Measurements from ENCODE around the gene SLC26A9.

Gene SLC26A9

DNA sequence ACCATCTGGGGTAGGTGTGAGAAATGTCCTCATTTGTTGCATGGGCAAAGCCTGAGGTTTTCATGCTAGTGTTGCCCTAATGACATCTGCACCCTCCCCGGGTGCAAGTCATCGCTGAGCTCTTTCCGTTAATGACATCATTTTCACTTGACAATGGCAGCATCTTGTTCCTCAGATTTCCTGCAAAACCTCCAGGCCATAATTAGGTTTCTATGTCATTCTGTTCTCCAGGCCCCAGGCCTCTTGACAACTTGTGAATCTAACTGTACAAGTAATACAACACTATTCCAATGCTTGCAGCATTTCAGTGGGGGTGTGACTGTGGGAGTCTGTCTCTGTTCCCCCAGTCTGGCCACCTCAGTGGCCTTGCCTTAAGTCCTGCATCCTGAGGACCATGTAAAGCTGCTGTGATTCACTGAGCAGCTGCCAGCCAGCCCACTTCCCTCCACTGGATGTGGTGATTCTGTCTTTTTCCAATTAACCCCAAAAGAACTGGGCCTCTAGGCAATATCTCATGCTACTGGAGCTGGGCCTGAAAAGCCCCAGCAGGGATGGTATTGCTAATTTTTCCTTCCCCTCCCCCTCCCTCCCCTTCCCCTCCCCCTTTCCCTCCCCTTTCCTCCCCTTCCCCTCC is 37.1 kb upstream of the SLC26A9 start:
- Histone ChIP-seq H3K4me3 (ENCODE audit: low read depth in 1 of 2, low read length in 2 of 2) (no peak overlapping the region), H3K9ac (ENCODE audit: low read length) (no peak overlapping the region), H3K27ac (ENCODE audit: low read depth, low read length) (no peak overlapping the region), H3K27me3 (ENCODE audit: control insufficient read depth in 1 of 2, insufficient read depth in 2 of 2, low read length in 2 of 2) (no peaks in the 10 kb centered on the region), H3K4me1 (ENCODE audit: insufficient read depth, low read length) (no peaks in the 10 kb centered on the region), H3K9me3 (ENCODE audit: low read length) (no peaks in the 10 kb centered on the region), H3K36me3 (ENCODE audit: insufficient read depth, low read length) (no peaks in the 10 kb centered on the region)

DNA sequence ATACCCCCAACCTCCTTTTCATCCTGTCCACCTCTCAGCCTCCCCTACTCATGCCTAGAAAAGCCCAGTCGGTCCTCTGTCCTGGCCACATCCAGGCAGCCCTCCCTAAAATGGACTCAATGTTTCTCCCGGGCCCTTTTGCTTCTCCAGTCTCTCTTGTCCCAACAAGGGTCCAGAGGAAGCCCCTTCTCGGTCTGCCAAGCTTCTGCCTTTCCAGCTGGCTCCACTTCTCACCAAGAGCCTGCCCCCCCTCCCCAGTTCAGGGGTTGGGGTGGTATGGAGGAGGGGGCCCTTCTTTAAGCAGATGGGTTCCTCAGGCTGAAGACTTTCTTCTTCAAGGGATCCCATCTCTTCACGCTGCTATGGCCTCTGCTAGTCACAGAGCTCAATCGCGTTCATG is 36.0 kb upstream of the SLC26A9 start:
- Histone ChIP-seq H3K9ac (ENCODE audit: low read length) (no peak overlapping the region), H3K36me3 (ENCODE audit: insufficient read depth, low read length) (no peaks in the 10 kb centered on the region), H3K4me3 (ENCODE audit: low read depth in 1 of 2, low read length in 2 of 2) (no peak overlapping the region), H3K27ac (ENCODE audit: low read depth, low read length) (no peak overlapping the region), H3K4me1 (ENCODE audit: insufficient read depth, low read length) (no peaks in the 10 kb centered on the region), H3K9me3 (ENCODE audit: low read length) (no peaks in the 10 kb centered on the region), H3K27me3 (ENCODE audit: control insufficient read depth in 1 of 2, insufficient read depth in 2 of 2, low read length in 2 of 2) (no peaks in the 10 kb centered on the region)

DNA sequence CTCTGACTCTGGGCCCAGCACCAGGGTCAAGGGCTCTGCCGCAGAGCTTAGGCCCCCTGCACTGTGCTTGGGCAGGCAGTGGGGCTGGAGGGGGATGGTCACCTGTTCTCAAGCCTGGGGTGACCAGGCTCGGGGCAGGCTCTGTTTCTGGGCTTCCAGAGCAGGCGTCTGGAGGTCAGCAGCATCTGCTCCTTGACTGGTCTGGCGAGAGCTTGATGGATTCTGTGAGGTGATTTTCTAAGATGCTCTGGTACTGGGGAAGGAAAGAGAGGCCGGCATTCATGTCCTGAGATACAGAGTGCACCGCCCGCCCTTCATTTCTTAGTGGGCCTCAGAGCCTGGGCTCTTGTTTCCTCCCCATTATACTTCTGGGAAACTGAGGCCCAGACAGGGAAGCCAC is 35.4 kb upstream of the SLC26A9 start:
- Histone ChIP-seq H3K36me3 (ENCODE audit: insufficient read depth, low read length) (no peaks in the 10 kb centered on the region), H3K9me3 (ENCODE audit: low read length) (no peaks in the 10 kb centered on the region), H3K9ac (ENCODE audit: low read length) (no peak overlapping the region), H3K4me1 (ENCODE audit: insufficient read depth, low read length) (no peaks in the 10 kb centered on the region), H3K4me3 (ENCODE audit: low read depth in 1 of 2, low read length in 2 of 2) (no peak overlapping the region), H3K27me3 (ENCODE audit: control insufficient read depth in 1 of 2, insufficient read depth in 2 of 2, low read length in 2 of 2) (no peaks in the 10 kb centered on the region), H3K27ac (ENCODE audit: low read depth, low read length) (no peak overlapping the region)

DNA sequence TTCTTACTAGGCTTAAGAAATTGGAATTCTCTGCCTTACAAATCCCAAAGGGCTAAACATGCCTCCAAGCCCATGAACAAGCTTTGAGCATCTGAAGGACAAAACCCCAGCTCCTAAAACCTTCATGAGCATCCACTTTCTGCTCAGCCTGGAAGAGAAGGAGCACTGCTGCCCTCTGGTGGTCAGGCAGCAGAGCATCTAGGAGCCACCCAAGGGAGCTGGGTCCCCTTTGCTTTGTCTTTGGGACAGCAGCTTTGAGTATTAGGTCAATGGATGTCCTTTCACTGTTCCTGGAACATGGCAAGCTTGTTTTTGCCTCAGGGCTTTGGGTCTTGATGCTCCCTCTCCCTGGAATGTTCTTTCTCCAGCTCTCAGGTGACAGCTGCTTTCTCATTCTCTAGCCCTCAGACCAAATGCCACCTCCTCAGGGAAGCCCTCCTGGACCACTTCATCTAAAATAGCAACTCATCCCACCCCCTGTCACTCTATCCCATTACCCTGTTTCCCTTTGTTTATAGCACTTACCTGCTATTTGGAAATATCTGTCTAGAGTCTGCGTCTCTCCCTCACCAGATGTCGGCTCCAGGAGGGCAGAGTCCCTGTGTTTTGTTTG is 34.3 kb upstream of the SLC26A9 start:
- Histone ChIP-seq H3K4me3 (ENCODE audit: low read depth in 1 of 2, low read length in 2 of 2) (no peak overlapping the region), H3K9me3 (ENCODE audit: low read length) (no peaks in the 10 kb centered on the region), H3K4me1 (ENCODE audit: insufficient read depth, low read length) (no peaks in the 10 kb centered on the region), H3K27ac (ENCODE audit: low read depth, low read length) (no peak overlapping the region), H3K36me3 (ENCODE audit: insufficient read depth, low read length) (no peaks in the 10 kb centered on the region), H3K9ac (ENCODE audit: low read length) (no peak overlapping the region), H3K27me3 (ENCODE audit: control insufficient read depth in 1 of 2, insufficient read depth in 2 of 2, low read length in 2 of 2) (no peaks in the 10 kb centered on the region)

DNA sequence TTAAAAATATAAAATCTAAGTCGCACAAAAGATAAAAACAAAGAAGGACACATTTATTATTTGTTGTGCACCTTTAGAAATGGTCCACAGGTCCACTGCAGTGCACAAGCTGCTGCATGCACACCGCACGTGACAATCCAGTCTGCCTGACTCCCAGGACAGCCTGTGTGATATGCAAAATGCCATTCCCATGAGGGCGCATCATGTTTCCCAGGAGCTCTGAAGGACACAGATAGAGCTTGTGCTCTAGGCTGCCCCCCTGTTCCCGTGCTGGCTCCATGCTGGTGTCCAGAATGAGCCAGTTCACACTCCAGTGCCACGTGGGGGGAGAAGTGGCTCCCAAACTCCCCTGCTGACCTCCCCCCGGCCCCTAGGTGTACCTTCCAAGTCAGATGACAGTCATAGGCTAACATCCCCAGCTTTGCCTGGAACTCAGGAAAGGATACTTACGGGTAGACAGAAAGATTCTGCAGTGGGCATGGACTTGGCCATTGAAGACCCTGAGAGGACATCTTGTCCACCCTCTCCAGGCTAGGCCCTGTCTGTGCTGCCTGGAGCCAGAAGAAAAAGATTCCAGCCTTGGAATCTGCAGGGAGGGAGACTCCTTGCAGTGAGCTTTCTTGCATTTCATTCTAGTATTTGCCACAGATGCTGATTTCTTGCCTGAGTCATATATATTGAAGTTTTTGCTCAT is 33.6 kb upstream of the SLC26A9 start:
- Histone ChIP-seq H3K4me3 (ENCODE audit: low read depth in 1 of 2, low read length in 2 of 2) (no peak overlapping the region), H3K4me1 (ENCODE audit: insufficient read depth, low read length) (no peaks in the 10 kb centered on the region), H3K36me3 (ENCODE audit: insufficient read depth, low read length) (no peaks in the 10 kb centered on the region), H3K9ac (ENCODE audit: low read length) (no peak overlapping the region), H3K27ac (ENCODE audit: low read depth, low read length) (no peak overlapping the region), H3K27me3 (ENCODE audit: control insufficient read depth in 1 of 2, insufficient read depth in 2 of 2, low read length in 2 of 2) (no peaks in the 10 kb centered on the region), H3K9me3 (ENCODE audit: low read length) (no peaks in the 10 kb centered on the region)

DNA sequence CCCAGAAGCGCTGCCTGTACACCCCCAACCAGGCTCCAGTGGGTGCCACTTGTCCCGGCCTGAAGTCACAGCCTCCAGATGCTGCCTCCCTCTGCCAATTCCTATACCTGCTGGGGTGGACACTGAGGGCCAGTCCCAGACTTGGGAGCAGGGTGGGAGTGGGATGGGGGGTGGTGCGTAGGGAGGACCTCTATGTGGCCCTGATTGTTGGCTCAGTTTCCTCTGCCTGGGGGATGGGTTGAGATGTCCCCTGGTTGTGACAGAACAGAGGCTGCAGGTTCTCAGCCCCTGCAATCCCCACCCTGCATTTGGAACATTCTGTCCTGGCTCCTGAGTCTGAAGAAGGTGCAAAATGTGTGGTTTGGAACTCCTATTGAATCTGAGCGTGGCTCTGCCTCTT is 32.8 kb upstream of the SLC26A9 start:
- Histone ChIP-seq H3K9ac (ENCODE audit: low read length) (no peak overlapping the region), H3K36me3 (ENCODE audit: insufficient read depth, low read length) (no peaks in the 10 kb centered on the region), H3K4me1 (ENCODE audit: insufficient read depth, low read length) (no peaks in the 10 kb centered on the region), H3K27me3 (ENCODE audit: control insufficient read depth in 1 of 2, insufficient read depth in 2 of 2, low read length in 2 of 2) (no peaks in the 10 kb centered on the region), H3K4me3 (ENCODE audit: low read depth in 1 of 2, low read length in 2 of 2) (no peak overlapping the region), H3K9me3 (ENCODE audit: low read length) (no peaks in the 10 kb centered on the region), H3K27ac (ENCODE audit: low read depth, low read length) (no peak overlapping the region)

DNA sequence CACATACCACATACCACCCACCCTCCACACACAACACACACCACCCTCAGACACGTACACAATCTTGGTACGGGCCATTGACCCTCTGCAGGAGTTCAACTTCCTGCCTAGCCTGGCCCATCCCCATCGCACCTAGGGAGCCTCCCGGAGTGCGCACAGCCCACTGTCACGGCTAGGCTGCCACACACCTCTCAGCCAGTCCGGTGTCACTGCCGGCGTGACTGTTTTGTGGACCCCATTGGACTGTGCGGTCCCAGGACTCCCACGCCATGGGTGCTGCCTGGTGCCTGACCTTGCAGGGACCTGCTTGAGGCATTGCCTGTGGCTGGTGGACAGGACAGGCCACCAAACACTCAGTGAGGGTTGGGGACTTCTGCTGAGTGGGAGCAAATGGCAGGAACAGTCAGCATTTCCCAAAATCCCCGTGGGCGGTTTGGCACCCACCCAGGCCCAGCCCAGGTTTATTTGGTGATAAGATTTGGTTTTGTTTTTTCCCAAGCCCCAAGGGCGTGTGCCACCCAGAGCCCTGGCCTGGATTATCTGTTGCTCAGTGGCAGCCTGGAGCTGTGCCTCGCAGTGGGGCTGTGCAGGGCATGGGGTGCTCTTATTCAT is 32.2 kb upstream of the SLC26A9 start:
- H3K9me3 ChIP-seq (ENCODE audit: low read length), result no peaks in the 10 kb centered on the region
- H3K27me3 ChIP-seq (ENCODE audit: control insufficient read depth in 1 of 2, insufficient read depth in 2 of 2, low read length in 2 of 2), result no peaks in the 10 kb centered on the region
- H3K36me3 ChIP-seq (ENCODE audit: insufficient read depth, low read length), result no peaks in the 10 kb centered on the region
- no peaks in the 10 kb centered on the region for H3K4me1 ChIP-seq (ENCODE audit: insufficient read depth, low read length)
- no peak overlapping the region for H3K27ac ChIP-seq (ENCODE audit: low read depth, low read length)
- H3K4me3 ChIP-seq (ENCODE audit: low read depth in 1 of 2, low read length in 2 of 2), result no peak overlapping the region
- no peak overlapping the region for H3K9ac ChIP-seq (ENCODE audit: low read length)

DNA sequence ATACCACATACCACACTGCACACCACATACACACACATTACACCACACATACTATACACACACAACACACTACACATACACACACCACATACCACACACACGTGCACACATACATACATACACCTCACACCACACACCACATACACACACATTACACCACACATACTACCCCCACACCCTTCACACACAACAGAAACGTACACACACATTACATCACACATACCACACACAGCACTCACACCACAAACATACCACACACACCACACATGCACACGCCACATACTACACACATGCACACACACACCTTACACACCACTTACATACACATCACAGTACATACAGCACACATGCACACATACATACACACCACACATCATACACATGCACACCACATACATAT is 31.5 kb upstream of the SLC26A9 start:
- H3K4me1 ChIP-seq (ENCODE audit: insufficient read depth, low read length), result no peaks in the 10 kb centered on the region
- H3K36me3 ChIP-seq (ENCODE audit: insufficient read depth, low read length), result no peaks in the 10 kb centered on the region
- H3K4me3 ChIP-seq (ENCODE audit: low read depth in 1 of 2, low read length in 2 of 2), result no peak overlapping the region
- no peak overlapping the region for H3K9ac ChIP-seq (ENCODE audit: low read length)
- no peaks in the 10 kb centered on the region for H3K9me3 ChIP-seq (ENCODE audit: low read length)
- H3K27ac ChIP-seq (ENCODE audit: low read depth, low read length), result no peak overlapping the region
- H3K27me3 ChIP-seq (ENCODE audit: control insufficient read depth in 1 of 2, insufficient read depth in 2 of 2, low read length in 2 of 2), result no peaks in the 10 kb centered on the region

DNA sequence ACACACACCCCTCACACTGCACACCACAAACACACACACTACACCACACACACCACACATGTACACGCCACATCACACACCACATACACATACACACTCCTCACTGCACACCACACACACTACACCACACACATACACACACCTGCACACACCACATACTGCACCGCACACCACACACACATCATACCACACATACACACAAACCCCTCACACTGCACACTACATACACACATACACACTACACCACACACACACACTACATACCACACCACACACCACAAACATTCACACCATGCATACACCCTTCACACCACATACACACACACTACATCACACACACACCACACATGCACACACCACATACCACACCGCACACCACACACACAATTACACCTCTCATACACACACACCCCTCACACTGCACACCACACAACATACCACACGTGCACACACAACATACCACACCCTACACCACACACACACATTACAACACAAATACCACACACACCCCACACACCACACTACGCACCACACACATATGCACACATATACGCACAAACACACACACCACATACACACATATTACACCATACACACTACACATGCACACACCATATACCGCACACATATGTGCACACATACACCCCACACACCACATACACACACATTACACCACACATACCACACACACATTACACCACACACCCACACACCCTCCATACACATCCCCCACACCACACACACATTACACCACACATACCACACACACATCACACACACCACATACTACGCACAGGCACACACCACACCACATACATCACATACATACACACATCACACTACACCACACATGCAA is 30.3 kb upstream of the SLC26A9 start:
- Histone ChIP-seq H3K36me3 (ENCODE audit: insufficient read depth, low read length) (no peaks in the 10 kb centered on the region), H3K9ac (ENCODE audit: low read length) (no peak overlapping the region), H3K4me3 (ENCODE audit: low read depth in 1 of 2, low read length in 2 of 2) (no peak overlapping the region), H3K9me3 (ENCODE audit: low read length) (no peaks in the 10 kb centered on the region), H3K27ac (ENCODE audit: low read depth, low read length) (no peak overlapping the region), H3K27me3 (ENCODE audit: control insufficient read depth in 1 of 2, insufficient read depth in 2 of 2, low read length in 2 of 2) (no peaks in the 10 kb centered on the region), H3K4me1 (ENCODE audit: insufficient read depth, low read length) (no peaks in the 10 kb centered on the region)

DNA sequence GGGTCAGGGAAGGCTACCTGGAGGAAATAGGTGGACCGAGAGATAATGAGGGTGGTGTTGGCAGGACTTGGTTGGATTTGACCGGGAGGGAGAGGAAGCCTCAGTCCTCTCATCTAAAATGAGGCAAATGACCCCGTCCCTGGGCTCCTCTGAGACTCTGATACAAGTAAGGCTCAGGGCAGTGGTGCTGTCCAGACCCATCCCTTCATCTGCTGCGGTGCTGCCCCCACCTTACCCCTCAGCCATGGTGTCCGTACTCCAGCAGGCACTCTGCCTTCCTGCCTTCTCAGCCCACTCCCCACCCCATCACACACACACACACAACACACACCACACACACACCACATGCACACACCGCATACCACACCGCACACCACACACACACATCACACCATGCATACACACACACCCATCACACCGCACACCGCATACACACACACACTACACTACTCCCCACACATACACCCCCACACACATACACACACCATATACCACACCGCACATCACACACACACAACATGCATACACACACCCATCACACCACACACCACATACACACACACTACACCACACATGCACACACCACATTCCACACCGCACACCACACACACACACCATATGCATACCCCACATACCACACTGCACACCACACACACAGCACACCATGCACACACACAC is 29.4 kb upstream of the SLC26A9 start:
- no peaks in the 10 kb centered on the region for H3K9me3 ChIP-seq (ENCODE audit: low read length)
- H3K9ac ChIP-seq (ENCODE audit: low read length), result no peak overlapping the region
- no peaks in the 10 kb centered on the region for H3K4me1 ChIP-seq (ENCODE audit: insufficient read depth, low read length)

DNA sequence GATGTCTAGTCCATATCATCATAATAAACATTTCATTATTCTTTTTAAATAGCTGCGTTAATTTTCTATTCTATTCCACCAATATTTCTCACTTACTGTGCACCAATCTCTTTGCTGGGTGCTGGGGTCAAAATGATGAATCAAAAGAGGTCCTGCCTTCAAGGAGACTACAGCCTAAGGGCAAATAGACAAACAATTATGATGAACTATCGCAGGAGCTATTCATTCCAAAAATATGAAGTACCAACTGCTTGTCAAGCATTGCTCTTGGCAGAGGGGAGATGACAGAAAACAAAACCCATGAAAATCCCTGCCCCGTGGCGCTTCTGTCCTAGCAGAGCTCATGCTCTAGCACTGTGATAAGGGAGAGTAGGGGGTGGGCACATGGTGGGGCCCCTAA is 28.8 kb upstream of the SLC26A9 start:
- no peaks in the 10 kb centered on the region for H3K36me3 ChIP-seq (ENCODE audit: insufficient read depth, low read length)

More for the DNA sequence above, 29.4 kb upstream of the SLC26A9 start:
- Histone ChIP-seq H3K4me3 (ENCODE audit: low read depth in 1 of 2, low read length in 2 of 2) (no peak overlapping the region), H3K36me3 (ENCODE audit: insufficient read depth, low read length) (no peaks in the 10 kb centered on the region), H3K27me3 (ENCODE audit: control insufficient read depth in 1 of 2, insufficient read depth in 2 of 2, low read length in 2 of 2) (no peaks in the 10 kb centered on the region), H3K27ac (ENCODE audit: low read depth, low read length) (no peak overlapping the region)

More for the DNA sequence above, 28.8 kb upstream of the SLC26A9 start:
- H3K9ac ChIP-seq (ENCODE audit: low read length), result no peak overlapping the region
- no peak overlapping the region for H3K27ac ChIP-seq (ENCODE audit: low read depth, low read length)
- no peaks in the 10 kb centered on the region for H3K27me3 ChIP-seq (ENCODE audit: control insufficient read depth in 1 of 2, insufficient read depth in 2 of 2, low read length in 2 of 2)
- H3K4me3 ChIP-seq (ENCODE audit: low read depth in 1 of 2, low read length in 2 of 2), result no peak overlapping the region
- no peaks in the 10 kb centered on the region for H3K9me3 ChIP-seq (ENCODE audit: low read length)
- H3K4me1 ChIP-seq (ENCODE audit: insufficient read depth, low read length), result no peaks in the 10 kb centered on the region
